Stimulated activated CD4-positive, alpha-beta T cell treated with anti-CD3 and anti-CD28 coated beads, TNF-alpha, amount 100 ng/mL, for 48 hours (primary cell): Measurements from ENCODE around the gene FRMD3.

Source experiments
- DNase-seq, 3 donors: peaks; one replicate each; pipeline ENCODE4 v3.0.0-alpha.2; 2020; ENCODE audit warnings: low read depth in 3 of 3

Gene FRMD3

GRCh38 chr9:83283528-83283927 is 254.7 kb downstream of the FRMD3 start:
- no peak for DNase-seq

GRCh38 chr9:83281306-83282255 is 256.6 kb downstream of the FRMD3 start:
- DNase-seq, result no peak

GRCh38 chr9:83280790-83281189 is 257.4 kb downstream of the FRMD3 start:
- DNase-seq, result no peak

GRCh38 chr9:83280268-83280667 is 257.9 kb downstream of the FRMD3 start:
- no peak for DNase-seq

GRCh38 chr9:83274787-83275186 is 263.4 kb downstream of the FRMD3 start:
- DNase-seq, result no peak

- no peak for DNase-seq
Measured at GRCh38 chr9:83271665-83272071, 266.5 kb downstream of the FRMD3 start.

GRCh38 chr9:83270116-83270515 is 268.1 kb downstream of the FRMD3 start:
- DNase-seq, result no peak

- DNase-seq, result no peak
Measured at GRCh38 chr9:83267741-83268140, 270.5 kb downstream of the FRMD3 start.

- DNase-seq, result no peak
Measured at GRCh38 chr9:83266666-83267496, 271.3 kb downstream of the FRMD3 start.

- DNase-seq, result no peak
Measured at GRCh38 chr9:83266331-83266665, 271.9 kb downstream of the FRMD3 start.

- DNase-seq, result no peak
Measured at GRCh38 chr9:83264315-83264714, 273.9 kb downstream of the FRMD3 start.

GRCh38 chr9:83259558-83259957 is 278.6 kb downstream of the FRMD3 start:
- no peak for DNase-seq

GRCh38 chr9:83257937-83258891 is 280.0 kb downstream of the FRMD3 start:
- no peak for DNase-seq

GRCh38 chr9:83247732-83248131 is 290.5 kb downstream of the FRMD3 start:
- no peak for DNase-seq

- no peak for DNase-seq
Measured at GRCh38 chr9:83245979-83246659, 292.1 kb downstream of the FRMD3 start.

- no peak for DNase-seq
Measured at GRCh38 chr9:83242066-83242465, 296.1 kb downstream of the FRMD3 start.

- DNase-seq, result no peak
Measured at GRCh38 chr9:83240671-83241070, 297.5 kb downstream of the FRMD3 start.

- no peak for DNase-seq
Measured at GRCh38 chr9:83239747-83240146, 298.5 kb downstream of the FRMD3 start.

GRCh38 chr9:83238871-83239640 is 299.1 kb downstream of the FRMD3 start:
- no peak for DNase-seq

GRCh38 chr9:83236029-83236696 is 302.0 kb downstream of the FRMD3 start:
- no peak for DNase-seq
